Astrocyte (in vitro differentiated cells and primary cell): Measurements from ENCODE around the gene IER5. TPM values are rescaled to one million over a fixed set of nuclear protein-coding genes. Genes with fewer than 3 reads are reported as not detected.

Source experiments
- DNase-seq: peaks from one replicate; pipeline ENCODE4 v3.0.0-alpha.2; 2010; ENCODE audit warnings: low read depth
- FAIRE-seq: peaks from 2 replicates; lab custom pipeline; 2011; peaks lifted over from hg19 to GRCh38; lab: Jason Lieb, UNC
- H2AFZ ChIP-seq: 2 replicates; pipeline ENCODE4 v1.6.0; 2012; ENCODE audit warnings: low read depth, low read length, inconsistent platforms
- H3K27ac ChIP-seq: 2 replicates; pipeline ENCODE4 v1.5.1; 2011; ENCODE audit warnings: low read depth, low read length, inconsistent platforms
- H3K27me3 ChIP-seq: 2 replicates; pipeline ENCODE4 v1.6.0; 2011; ENCODE audit warnings: low read length, inconsistent platforms; ENCODE audit not compliant: insufficient read depth
- H3K36me3 ChIP-seq: 2 replicates; pipeline ENCODE4 v1.5.1; 2011; ENCODE audit warnings: low read length, inconsistent platforms; ENCODE audit not compliant: insufficient read depth
- H3K4me1 ChIP-seq: 2 replicates; pipeline ENCODE4 v1.5.1; 2011; ENCODE audit warnings: low read length, inconsistent platforms; ENCODE audit not compliant: insufficient read depth
- H3K4me2 ChIP-seq: 2 replicates; pipeline ENCODE4 v1.6.0; 2012; ENCODE audit warnings: low read length, inconsistent platforms
- H3K4me3 ChIP-seq: 2 replicates; pipeline ENCODE4 v1.5.1; 2011; ENCODE audit warnings: low read depth, mild to moderate bottlenecking, low read length, inconsistent platforms; ENCODE audit not compliant: insufficient read depth
- H3K79me2 ChIP-seq: 2 replicates; pipeline ENCODE4 v1.6.0; 2012; ENCODE audit warnings: mild to moderate bottlenecking, low read length, inconsistent platforms; ENCODE audit not compliant: insufficient read depth
- H3K9ac ChIP-seq: 2 replicates; pipeline ENCODE4 v1.6.0; 2012; ENCODE audit warnings: mild to moderate bottlenecking, low read length, inconsistent platforms
- H3K9me3 ChIP-seq: 2 replicates; pipeline ENCODE4 v1.5.1; 2012; ENCODE audit warnings: low read depth, mild to moderate bottlenecking, low read length, inconsistent platforms; ENCODE audit not compliant: insufficient read depth
- H4K20me1 ChIP-seq: 2 replicates; pipeline ENCODE4 v1.6.0; 2012; ENCODE audit warnings: low read length, inconsistent platforms; ENCODE audit not compliant: insufficient read depth
- H3K27ac Mint-ChIP-seq: one replicate; pipeline ENCODE4 v1.8.0; 2021; ENCODE audit warnings: mild to moderate bottlenecking, mixed read lengths; ENCODE audit not compliant: unreplicated experiment
- H3K27me3 Mint-ChIP-seq: one replicate; pipeline ENCODE4 v1.8.0; 2021; ENCODE audit warnings: low read depth, mixed read lengths; ENCODE audit not compliant: unreplicated experiment
- H3K36me3 Mint-ChIP-seq: one replicate; pipeline ENCODE4 v1.8.0; 2021; ENCODE audit warnings: low read depth, mixed read lengths; ENCODE audit not compliant: unreplicated experiment
- H3K4me1 Mint-ChIP-seq: one replicate; pipeline ENCODE4 v1.8.0; 2021; ENCODE audit warnings: low read depth, mixed read lengths; ENCODE audit not compliant: unreplicated experiment
- H3K4me3 Mint-ChIP-seq: one replicate; pipeline ENCODE4 v1.8.0; 2021; ENCODE audit warnings: mild to moderate bottlenecking, moderate library complexity, mixed read lengths; ENCODE audit not compliant: unreplicated experiment
- H3K9me3 Mint-ChIP-seq: one replicate; pipeline ENCODE4 v1.8.0; 2021; ENCODE audit warnings: mild to moderate bottlenecking, mixed read lengths; ENCODE audit not compliant: unreplicated experiment
- CTCF ChIP-seq: IDR thresholded peaks from 2 replicates; pipeline ENCODE4 v1.5.1; 2011; ENCODE audit warnings: low read depth, mild to moderate bottlenecking, inconsistent platforms, low read length, moderate library complexity; ENCODE audit not compliant: insufficient read depth
- EZH2 ChIP-seq: IDR thresholded peaks from 2 replicates; pipeline ENCODE4 v1.6.1; 2012; ENCODE audit warnings: mild to moderate bottlenecking, low read length, inconsistent platforms; ENCODE audit not compliant: insufficient read depth
- total RNA-seq: library from RNA; stranded (reverse); gene quantifications from 2 replicates; pipeline ENCODE4 v1.2.1, GENCODE V29; 2021

The IER5 gene
- total RNA-seq, 1 donor from 2014 or later = 28.3 TPM

GRCh38 chr1:181073638-181074037 is 14.9 kb upstream of the IER5 start:
- peak overlapping the region; percentile 36 for H3K4me2 ChIP-seq
- TF ChIP-seq CTCF = no peak
- no peak for TF ChIP-seq EZH2
- Mint-ChIP-seq H3K4me1 (peaks cover 22% of the 10 kb centered on the region), H3K36me3 (no peaks in the 10 kb centered on the region), H3K9me3 (no peaks in the 10 kb centered on the region), H3K27me3 (peaks cover 2% of the 10 kb centered on the region), H3K27ac (no peak overlapping the region), H3K4me3 (no peak overlapping the region)
- H3K9ac ChIP-seq = no peak overlapping the region
- no peak overlapping the region for H2AFZ ChIP-seq
- H3K4me1 ChIP-seq = peaks cover 14% of the 10 kb centered on the region
- H3K27ac ChIP-seq = no peak overlapping the region
- H3K4me3 ChIP-seq = no peak overlapping the region
- H3K36me3 ChIP-seq = no peaks in the 10 kb centered on the region
- no peaks in the 10 kb centered on the region for H3K9me3 ChIP-seq
- no peaks in the 10 kb centered on the region for H4K20me1 ChIP-seq
- H3K79me2 ChIP-seq = no peaks in the 10 kb centered on the region
- H3K27me3 ChIP-seq = no peaks in the 10 kb centered on the region
- FAIRE-seq = no peak
- peak; percentile 93 for DNase-seq

- H3K9ac ChIP-seq = no peak overlapping the region
- Mint-ChIP-seq H3K9me3 (no peaks in the 10 kb centered on the region), H3K27ac (no peak overlapping the region), H3K4me1 (peaks cover 27% of the 10 kb centered on the region), H3K36me3 (no peaks in the 10 kb centered on the region), H3K27me3 (peaks cover 2% of the 10 kb centered on the region), H3K4me3 (no peak overlapping the region)
- no peak overlapping the region for H3K4me3 ChIP-seq
- no peaks in the 10 kb centered on the region for H3K36me3 ChIP-seq
- no peak for DNase-seq
- H3K27ac ChIP-seq = no peak overlapping the region
- H4K20me1 ChIP-seq = no peaks in the 10 kb centered on the region
- H2AFZ ChIP-seq = no peak overlapping the region
- FAIRE-seq = no peak
- peaks cover 22% of the 10 kb centered on the region for H3K4me1 ChIP-seq
- no peaks in the 10 kb centered on the region for H3K79me2 ChIP-seq
- H3K27me3 ChIP-seq = no peaks in the 10 kb centered on the region
- TF ChIP-seq EZH2 (no peak), CTCF (no peak)
- H3K9me3 ChIP-seq = no peaks in the 10 kb centered on the region
- H3K4me2 ChIP-seq = no peak overlapping the region
Observed at GRCh38 chr1:181075766-181076350, 12.6 kb upstream of the IER5 start.

GRCh38 chr1:181076852-181077251 is 11.6 kb upstream of the IER5 start:
- H3K9me3 ChIP-seq = no peaks in the 10 kb centered on the region
- H3K36me3 ChIP-seq = no peaks in the 10 kb centered on the region
- no peak for DNase-seq
- no peak overlapping the region for H2AFZ ChIP-seq
- H4K20me1 ChIP-seq = no peaks in the 10 kb centered on the region
- no peak for FAIRE-seq
- Mint-ChIP-seq H3K4me3 (no peak overlapping the region), H3K4me1 (peaks cover 27% of the 10 kb centered on the region), H3K36me3 (no peaks in the 10 kb centered on the region), H3K27me3 (no peaks in the 10 kb centered on the region), H3K27ac (peak overlapping the region; percentile 2), H3K9me3 (no peaks in the 10 kb centered on the region)
- TF ChIP-seq EZH2 (no peak), CTCF (no peak)
- H3K79me2 ChIP-seq = no peaks in the 10 kb centered on the region
- no peak overlapping the region for H3K4me3 ChIP-seq
- H3K9ac ChIP-seq = no peak overlapping the region
- H3K4me2 ChIP-seq = no peak overlapping the region
- peaks cover 22% of the 10 kb centered on the region for H3K4me1 ChIP-seq
- H3K27me3 ChIP-seq = no peaks in the 10 kb centered on the region
- no peak overlapping the region for H3K27ac ChIP-seq
